Suprapubic skin (tissue), 4 donors: ENCODE data around the gene ARHGAP32. TPM values are rescaled to one million over a fixed set of nuclear protein-coding genes. Genes with fewer than 3 reads are reported as not detected.

Experiments used
- DNase-seq, 2 donors: peaks; one replicate each; pipeline ENCODE4 v3.0.0-alpha.2; 2019; ENCODE audit warnings: low spot score in 2 of 2
- H3K27ac ChIP-seq: fragments of 200-600 bp; sonication (generic); one replicate; pipeline ENCODE4 v1.5.1; 2019
- H3K27me3 ChIP-seq: fragments of 200-600 bp; sonication (generic); one replicate; pipeline ENCODE4 v1.5.1; 2019
- H3K36me3 ChIP-seq: fragments of 200-600 bp; sonication (generic); one replicate; pipeline ENCODE4 v1.5.1; 2019
- H3K4me1 ChIP-seq: fragments of 200-600 bp; sonication (generic); one replicate; pipeline ENCODE4 v1.5.1; 2019
- H3K4me3 ChIP-seq: fragments of 200-600 bp; sonication (generic); one replicate; pipeline ENCODE4 v1.5.1; 2019; ENCODE audit warnings: mild to moderate bottlenecking
- H3K9me3 ChIP-seq: fragments of 200-600 bp; sonication (generic); one replicate; pipeline ENCODE4 v1.5.1; 2019
- EP300 ChIP-seq: sonication (generic); formaldehyde crosslinking; IDR thresholded peaks from one replicate; pipeline ENCODE4 v1.6.1; 2017; ENCODE audit warnings: antibody characterized with exemption
- POLR2A ChIP-seq, 2 donors: fragments of 450-650 bp; IDR thresholded peaks; one replicate each; pipeline ENCODE4 v1.6.1; 2017; ENCODE audit warnings: antibody characterized with exemption in 2 of 2, mild to moderate bottlenecking in 2 of 2, moderate library complexity in 2 of 2
- POLR2AphosphoS5 ChIP-seq, 3 donors: sonication (generic); formaldehyde crosslinking; IDR thresholded peaks; one replicate each; pipeline ENCODE4 v1.6.1; 2017; ENCODE audit warnings: antibody characterized with exemption in 3 of 3
- WGBS: methylation state at CpG from one replicate; pipeline ENCODE4 v1.1.5; 2018; 5-methylcytosine and 5-hydroxymethylcytosine counted together
- total RNA-seq, 4 donors: library from RNA; depleted of rRNA; stranded (reverse); fragments of >200 nt; gene quantifications; one replicate each; pipeline ENCODE4 v1.1.0, GENCODE V29; 2016
- TF ChIP-seq, protein P1 (sequence below), 2 donors: fragments of 200-600 bp in 1 of 2; fragments of 450-650 bp in 1 of 2; sonication (generic) in 1 of 2; IDR thresholded peaks; one replicate each; pipeline ENCODE4 v1.5.1; 2016 to 2019; ENCODE audit warnings: antibody characterized with exemption in 2 of 2, mild to moderate bottlenecking in 1 of 2, moderate library complexity in 1 of 2

Gene ARHGAP32
- total RNA-seq, 4 donors from 2014 or later, result 49.5 to 93.4 (median 62.1) TPM

DNA sequence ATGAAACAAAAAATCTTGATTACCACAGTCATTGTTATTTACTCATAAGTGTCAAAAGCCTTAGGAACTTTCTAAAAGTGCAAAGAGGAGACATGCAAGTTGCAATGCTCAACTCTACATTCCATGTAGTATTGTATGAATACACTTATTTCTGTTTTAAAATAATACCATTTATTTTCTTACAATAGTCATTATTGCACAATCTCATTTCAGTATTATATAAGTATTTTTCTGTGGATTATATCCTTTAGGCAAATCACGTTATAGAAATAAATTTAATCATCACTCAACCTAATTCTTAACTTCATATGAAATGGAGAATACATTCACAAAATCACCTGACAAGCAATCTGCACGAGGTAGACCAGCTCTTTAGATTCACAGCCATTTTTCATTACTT, 98.8 kb downstream of the ARHGAP32 start:
- no peaks in the 10 kb centered on the region for H3K27me3 ChIP-seq
- no peak overlapping the region for H3K4me3 ChIP-seq
- 85% methylated on average over 2 of the region's 2 CpGs for WGBS
- DNase-seq, result no peak
- no peaks in the 10 kb centered on the region for H3K4me1 ChIP-seq
- no peaks in the 10 kb centered on the region for H3K9me3 ChIP-seq
- peaks cover 5% of the 10 kb centered on the region for H3K36me3 ChIP-seq
- TF ChIP-seq POLR2A (IDR thresholded peaks at IDR 0.05), result no peak
- TF ChIP-seq POLR2AphosphoS5 (IDR thresholded peaks at IDR 0.05), result no peak
- TF ChIP-seq, protein P1, sequence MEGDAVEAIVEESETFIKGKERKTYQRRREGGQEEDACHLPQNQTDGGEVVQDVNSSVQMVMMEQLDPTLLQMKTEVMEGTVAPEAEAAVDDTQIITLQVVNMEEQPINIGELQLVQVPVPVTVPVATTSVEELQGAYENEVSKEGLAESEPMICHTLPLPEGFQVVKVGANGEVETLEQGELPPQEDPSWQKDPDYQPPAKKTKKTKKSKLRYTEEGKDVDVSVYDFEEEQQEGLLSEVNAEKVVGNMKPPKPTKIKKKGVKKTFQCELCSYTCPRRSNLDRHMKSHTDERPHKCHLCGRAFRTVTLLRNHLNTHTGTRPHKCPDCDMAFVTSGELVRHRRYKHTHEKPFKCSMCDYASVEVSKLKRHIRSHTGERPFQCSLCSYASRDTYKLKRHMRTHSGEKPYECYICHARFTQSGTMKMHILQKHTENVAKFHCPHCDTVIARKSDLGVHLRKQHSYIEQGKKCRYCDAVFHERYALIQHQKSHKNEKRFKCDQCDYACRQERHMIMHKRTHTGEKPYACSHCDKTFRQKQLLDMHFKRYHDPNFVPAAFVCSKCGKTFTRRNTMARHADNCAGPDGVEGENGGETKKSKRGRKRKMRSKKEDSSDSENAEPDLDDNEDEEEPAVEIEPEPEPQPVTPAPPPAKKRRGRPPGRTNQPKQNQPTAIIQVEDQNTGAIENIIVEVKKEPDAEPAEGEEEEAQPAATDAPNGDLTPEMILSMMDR (IDR thresholded peaks at IDR 0.05), result no peak
- TF ChIP-seq EP300, result no peak
- H3K27ac ChIP-seq, result no peak overlapping the region

DNA sequence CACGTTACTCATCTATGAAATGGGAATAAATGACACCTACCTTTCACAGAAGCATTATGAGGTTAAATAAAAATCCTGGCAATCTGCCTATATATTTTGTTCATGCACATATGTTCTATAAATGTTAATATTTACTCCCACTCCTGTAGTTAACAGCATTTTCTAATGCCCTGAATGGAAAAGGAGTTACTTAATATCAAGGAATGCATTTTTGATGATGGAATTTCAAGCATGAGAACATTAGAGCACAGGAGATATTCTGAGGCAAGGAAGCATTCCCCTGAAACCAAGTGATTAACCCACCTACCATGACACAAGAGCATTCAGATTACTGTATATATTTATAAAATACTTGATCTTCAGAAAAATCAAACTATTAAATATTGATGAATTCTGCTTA, 102.1 kb downstream of the ARHGAP32 start:
- no peak overlapping the region for H3K4me3 ChIP-seq
- TF ChIP-seq POLR2A (IDR thresholded peaks at IDR 0.05), result no peak
- TF ChIP-seq, protein P1 (IDR thresholded peaks at IDR 0.05), result no peak
- no peaks in the 10 kb centered on the region for H3K27me3 ChIP-seq
- no peaks in the 10 kb centered on the region for H3K36me3 ChIP-seq
- no peak overlapping the region for H3K27ac ChIP-seq
- H3K4me1 ChIP-seq, result no peaks in the 10 kb centered on the region
- 89% methylated on average over 1 of the region's 1 CpG for WGBS
- no peaks in the 10 kb centered on the region for H3K9me3 ChIP-seq
- no peak for DNase-seq

DNA sequence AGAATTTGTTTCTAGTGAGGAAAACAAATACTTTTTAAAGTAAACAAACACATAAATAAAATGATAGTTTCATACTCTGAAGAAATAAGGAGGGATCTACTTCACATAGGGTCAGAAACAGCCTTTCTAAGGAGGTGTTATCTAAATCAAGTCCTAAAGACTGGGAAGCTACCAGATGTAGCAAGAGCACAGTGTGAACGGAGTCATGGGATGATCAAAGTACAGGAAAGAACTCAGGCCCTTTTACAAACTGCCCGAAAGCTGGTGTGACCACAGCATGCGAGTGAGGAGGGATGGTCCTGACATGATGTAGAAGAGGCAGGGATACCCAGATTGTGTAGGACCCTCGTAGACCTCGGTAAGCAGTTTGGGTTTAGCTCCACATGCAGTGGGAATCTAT, 102.8 kb downstream of the ARHGAP32 start:
- no peaks in the 10 kb centered on the region for H3K4me1 ChIP-seq
- no peaks in the 10 kb centered on the region for H3K36me3 ChIP-seq
- H3K9me3 ChIP-seq, result peaks cover 2% of the 10 kb centered on the region
- DNase-seq, result no peak
- no peaks in the 10 kb centered on the region for H3K27me3 ChIP-seq
- no peak overlapping the region for H3K4me3 ChIP-seq
- WGBS, result 87% methylated on average over 5 of the region's 5 CpGs
- H3K27ac ChIP-seq, result no peak overlapping the region
- TF ChIP-seq, protein P1 (IDR thresholded peaks at IDR 0.05), result no peak
- no peak for TF ChIP-seq POLR2A (IDR thresholded peaks at IDR 0.05)

DNA sequence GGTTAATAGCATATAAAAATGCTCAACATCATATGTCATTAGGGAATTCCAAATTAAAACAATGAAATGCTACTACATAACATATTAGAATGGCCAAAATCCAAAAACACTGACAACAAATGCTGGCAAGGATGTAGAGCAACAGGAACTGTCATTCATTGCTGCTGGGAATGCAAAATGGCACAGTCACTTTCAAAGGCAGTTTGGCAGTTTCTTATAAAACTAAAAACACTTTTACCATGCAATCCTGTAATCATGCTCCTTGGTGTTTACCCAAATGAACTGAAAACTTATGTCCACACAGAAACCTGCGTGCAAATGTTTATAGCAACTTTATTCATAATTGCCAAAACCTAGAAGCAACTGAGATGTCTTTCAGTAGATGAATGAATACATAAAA, 105.1 kb downstream of the ARHGAP32 start:
- H3K27me3 ChIP-seq, result no peaks in the 10 kb centered on the region
- DNase-seq, result no peak
- H3K36me3 ChIP-seq, result no peaks in the 10 kb centered on the region
- H3K9me3 ChIP-seq, result peaks cover 14% of the 10 kb centered on the region
- TF ChIP-seq POLR2AphosphoS5 (IDR thresholded peaks at IDR 0.05), result no peak
- TF ChIP-seq EP300, result no peak
- TF ChIP-seq, protein P1 (IDR thresholded peaks at IDR 0.05), result no peak
- no peak for TF ChIP-seq POLR2A (IDR thresholded peaks at IDR 0.05)
- H3K27ac ChIP-seq, result no peak overlapping the region
- H3K4me1 ChIP-seq, result no peaks in the 10 kb centered on the region
- H3K4me3 ChIP-seq, result no peak overlapping the region
- 73% methylated on average over 1 of the region's 1 CpG for WGBS

DNA sequence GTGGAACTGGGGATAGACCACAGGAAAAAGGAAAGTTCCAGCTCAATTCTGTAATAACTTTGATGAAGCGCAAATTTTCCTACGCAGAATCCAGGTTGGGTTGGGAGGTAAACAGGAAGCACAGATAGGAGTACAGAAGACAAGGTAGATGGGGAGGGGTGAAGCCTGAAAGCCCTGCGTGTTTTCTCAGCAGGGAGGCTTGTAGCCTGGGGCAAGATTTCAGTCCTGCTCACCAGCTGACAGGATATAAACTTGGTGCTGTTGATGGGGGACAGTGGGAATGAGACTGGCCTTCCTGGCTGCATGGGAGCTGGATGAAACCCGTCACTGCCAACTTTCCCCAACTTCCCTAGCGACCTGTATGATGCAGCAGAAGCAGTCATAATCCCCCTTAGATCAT, 114.9 kb downstream of the ARHGAP32 start:
- Histone ChIP-seq H3K4me3 (no peak overlapping the region), H3K36me3 (no peaks in the 10 kb centered on the region), H3K4me1 (no peaks in the 10 kb centered on the region), H3K27me3 (no peaks in the 10 kb centered on the region), H3K27ac (no peak overlapping the region), H3K9me3 (no peaks in the 10 kb centered on the region)
- WGBS, result 84% methylated on average over 4 of the region's 5 CpGs
- DNase-seq, result no peak
- TF ChIP-seq EP300 (no peak), POLR2A (IDR thresholded peaks at IDR 0.05) (no peak), POLR2AphosphoS5 (IDR thresholded peaks at IDR 0.05) (no peak)
- TF ChIP-seq, protein P1 (IDR thresholded peaks at IDR 0.05), result no peak
